Measurements from ENCODE around the gene CIAO2A. TPM values are rescaled to one million over a fixed set of nuclear protein-coding genes. Genes with fewer than 3 reads are reported as not detected.

The CIAO2A gene
- total RNA-seq, 1 donor from 2014 or later, result 52.6 TPM

DNA sequence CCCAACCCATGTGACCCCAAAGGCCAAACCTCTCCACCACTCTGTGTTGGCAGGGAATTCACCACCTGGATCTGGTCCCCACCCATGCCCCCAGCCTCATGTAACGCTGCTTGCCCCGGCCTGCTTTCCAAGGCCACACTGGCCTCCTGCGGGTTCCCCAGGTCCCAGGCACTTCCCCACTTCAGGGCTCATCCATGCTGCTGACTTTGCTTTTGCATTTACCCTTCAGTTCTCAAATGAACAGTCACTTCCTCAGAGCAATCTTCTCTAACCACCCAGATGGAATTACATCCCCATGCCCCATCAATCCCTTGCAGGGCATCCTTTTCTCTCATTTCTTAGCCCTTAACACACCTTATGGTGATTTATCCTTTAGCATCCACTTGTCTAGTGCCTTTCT is 56.5 kb downstream of the CIAO2A start:
- no peak for DNase-seq (ENCODE audit: low spot score, unreplicated experiment)
- Mint-ChIP-seq H3K36me3 (ENCODE audit: insufficient read depth) (no peaks in the 10 kb centered on the region), H3K4me1 (ENCODE audit: low read depth) (peaks cover 3% of the 10 kb centered on the region)

DNA sequence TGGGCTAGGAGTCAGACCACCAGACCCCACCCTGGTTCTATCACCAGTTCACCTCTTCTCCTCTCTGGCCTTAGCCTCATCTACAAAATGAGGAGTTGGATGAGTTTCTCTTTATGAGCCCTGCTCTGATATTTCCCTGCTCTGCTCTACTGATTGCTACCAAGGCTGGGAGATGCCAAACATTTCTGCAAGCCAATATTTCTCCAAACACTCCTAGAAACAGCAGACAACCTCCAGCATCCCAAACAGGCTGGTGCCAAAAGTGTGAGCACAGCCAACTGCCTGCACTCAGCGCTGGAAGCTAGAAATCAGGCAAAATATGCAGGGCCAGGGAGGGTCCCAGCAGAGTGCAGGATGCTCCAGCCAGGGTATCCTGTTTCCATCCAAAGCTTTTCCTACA is 58.1 kb downstream of the CIAO2A start:
- H3K36me3 Mint-ChIP-seq (ENCODE audit: insufficient read depth), result no peaks in the 10 kb centered on the region
- H3K4me3 Mint-ChIP-seq (ENCODE audit: low read depth), result no peak overlapping the region
- no peak for DNase-seq (ENCODE audit: low spot score, unreplicated experiment)
- TF ChIP-seq, protein P1, sequence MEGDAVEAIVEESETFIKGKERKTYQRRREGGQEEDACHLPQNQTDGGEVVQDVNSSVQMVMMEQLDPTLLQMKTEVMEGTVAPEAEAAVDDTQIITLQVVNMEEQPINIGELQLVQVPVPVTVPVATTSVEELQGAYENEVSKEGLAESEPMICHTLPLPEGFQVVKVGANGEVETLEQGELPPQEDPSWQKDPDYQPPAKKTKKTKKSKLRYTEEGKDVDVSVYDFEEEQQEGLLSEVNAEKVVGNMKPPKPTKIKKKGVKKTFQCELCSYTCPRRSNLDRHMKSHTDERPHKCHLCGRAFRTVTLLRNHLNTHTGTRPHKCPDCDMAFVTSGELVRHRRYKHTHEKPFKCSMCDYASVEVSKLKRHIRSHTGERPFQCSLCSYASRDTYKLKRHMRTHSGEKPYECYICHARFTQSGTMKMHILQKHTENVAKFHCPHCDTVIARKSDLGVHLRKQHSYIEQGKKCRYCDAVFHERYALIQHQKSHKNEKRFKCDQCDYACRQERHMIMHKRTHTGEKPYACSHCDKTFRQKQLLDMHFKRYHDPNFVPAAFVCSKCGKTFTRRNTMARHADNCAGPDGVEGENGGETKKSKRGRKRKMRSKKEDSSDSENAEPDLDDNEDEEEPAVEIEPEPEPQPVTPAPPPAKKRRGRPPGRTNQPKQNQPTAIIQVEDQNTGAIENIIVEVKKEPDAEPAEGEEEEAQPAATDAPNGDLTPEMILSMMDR (IDR thresholded peaks at IDR 0.05; ENCODE audit: unreplicated experiment), result no peak
- peaks cover 3% of the 10 kb centered on the region for H3K27me3 Mint-ChIP-seq
- H3K4me1 Mint-ChIP-seq (ENCODE audit: low read depth), result peaks cover 4% of the 10 kb centered on the region
- no peak overlapping the region for H3K27ac Mint-ChIP-seq
- no peaks in the 10 kb centered on the region for H3K9me3 Mint-ChIP-seq (ENCODE audit: low read depth)

More for the DNA sequence above, 56.5 kb downstream of the CIAO2A start:
- Mint-ChIP-seq H3K27me3 (peaks cover 6% of the 10 kb centered on the region), H3K4me3 (ENCODE audit: low read depth) (no peak overlapping the region), H3K9me3 (ENCODE audit: low read depth) (no peaks in the 10 kb centered on the region), H3K27ac (no peak overlapping the region)
- TF ChIP-seq, protein P1 (IDR thresholded peaks at IDR 0.05; ENCODE audit: unreplicated experiment), result no peak

DNA sequence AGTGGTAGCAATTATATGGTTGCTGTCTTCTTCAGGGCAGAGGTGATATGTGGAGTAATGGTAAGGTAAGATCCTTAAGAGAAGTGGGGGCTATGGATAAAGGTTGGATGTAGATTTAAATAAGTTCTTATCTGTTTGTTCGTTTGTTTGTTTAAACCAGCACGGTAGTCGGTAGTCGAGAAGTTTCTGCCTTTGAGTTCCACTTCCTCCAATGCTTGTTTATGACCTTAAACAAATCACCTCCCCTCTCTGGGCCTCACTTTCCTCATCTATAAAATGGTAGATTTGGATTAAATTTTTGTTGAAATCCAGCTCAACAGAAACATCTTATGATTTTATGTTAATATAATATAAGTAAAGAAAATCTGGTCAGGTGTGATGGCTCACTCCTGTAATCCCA is 59.1 kb downstream of the CIAO2A start:
- Mint-ChIP-seq H3K4me3 (ENCODE audit: low read depth) (no peak overlapping the region), H3K27me3 (no peaks in the 10 kb centered on the region), H3K36me3 (ENCODE audit: insufficient read depth) (no peaks in the 10 kb centered on the region), H3K9me3 (ENCODE audit: low read depth) (no peaks in the 10 kb centered on the region), H3K4me1 (ENCODE audit: low read depth) (peaks cover 4% of the 10 kb centered on the region), H3K27ac (no peak overlapping the region)
- DNase-seq (ENCODE audit: low spot score, unreplicated experiment), result no peak
- TF ChIP-seq, protein P1 (IDR thresholded peaks at IDR 0.05; ENCODE audit: unreplicated experiment), result no peak

DNA sequence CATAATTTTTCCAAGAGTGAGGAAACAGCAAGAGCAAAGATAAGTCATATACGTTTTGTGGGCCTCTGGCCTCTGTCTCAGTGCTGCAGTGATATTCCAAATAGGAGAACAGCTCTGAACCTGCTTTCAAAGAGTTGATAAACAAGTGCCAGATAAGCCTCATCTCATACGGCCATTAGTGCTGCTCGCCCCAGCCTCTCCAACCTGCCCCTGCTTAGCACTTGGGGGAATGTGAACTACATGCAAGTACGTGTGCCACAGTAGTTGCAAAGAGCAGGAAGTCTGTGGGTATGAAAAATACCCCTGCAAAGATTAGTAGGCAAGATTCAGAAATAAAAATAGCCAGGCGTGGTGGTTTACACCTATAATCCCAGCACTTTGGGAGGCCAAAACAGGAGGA is 61.3 kb downstream of the CIAO2A start:
- H3K27ac Mint-ChIP-seq, result no peak overlapping the region
- no peak for DNase-seq (ENCODE audit: low spot score, unreplicated experiment)
- no peaks in the 10 kb centered on the region for H3K27me3 Mint-ChIP-seq
- TF ChIP-seq, protein P1 (IDR thresholded peaks at IDR 0.05; ENCODE audit: unreplicated experiment), result no peak
- peaks cover 1% of the 10 kb centered on the region for H3K4me1 Mint-ChIP-seq (ENCODE audit: low read depth)
- H3K36me3 Mint-ChIP-seq (ENCODE audit: insufficient read depth), result no peaks in the 10 kb centered on the region
- H3K4me3 Mint-ChIP-seq (ENCODE audit: low read depth), result no peak overlapping the region
- no peaks in the 10 kb centered on the region for H3K9me3 Mint-ChIP-seq (ENCODE audit: low read depth)

DNA sequence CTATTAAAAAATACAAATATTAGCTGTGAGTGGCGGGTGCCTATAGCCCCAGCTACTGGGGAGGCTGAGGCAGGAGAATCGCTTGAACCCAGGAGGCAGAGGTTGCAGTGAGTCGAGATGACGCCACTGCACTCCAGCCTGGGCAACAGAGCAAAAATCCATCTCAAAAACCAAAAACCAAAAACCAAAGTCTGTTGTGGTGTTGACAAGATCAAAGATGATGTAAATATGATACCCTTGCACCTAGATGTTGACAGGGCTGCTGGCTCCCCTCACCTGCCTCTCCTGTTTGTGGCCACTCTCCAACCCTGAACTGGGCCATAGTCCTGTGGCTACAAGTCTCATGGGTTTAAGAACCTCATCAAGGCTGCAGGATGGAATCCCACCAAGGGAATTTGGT is 63.5 kb downstream of the CIAO2A start:
- Mint-ChIP-seq H3K4me1 (ENCODE audit: low read depth) (peaks cover 1% of the 10 kb centered on the region), H3K4me3 (ENCODE audit: low read depth) (no peak overlapping the region), H3K27ac (no peak overlapping the region), H3K27me3 (no peaks in the 10 kb centered on the region), H3K9me3 (ENCODE audit: low read depth) (no peaks in the 10 kb centered on the region), H3K36me3 (ENCODE audit: insufficient read depth) (no peaks in the 10 kb centered on the region)
- TF ChIP-seq, protein P1 (IDR thresholded peaks at IDR 0.05; ENCODE audit: unreplicated experiment), result no peak
- DNase-seq (ENCODE audit: low spot score, unreplicated experiment), result no peak
